ENCODE results near the gene RPS10.
A peak's percentile ranks its signal among the peaks of the same experiment; 100 is the strongest.

The RPS10 gene

GRCh38 chr6:34390531-34391472 is 35.1 kb downstream of the RPS10 start:
- Histone ChIP-seq H3K36me3 (ENCODE audit: insufficient read depth, low read length) (no peaks in the 10 kb centered on the region), H3F3A (ENCODE audit: low read depth) (no peaks in the 10 kb centered on the region), H3K4me3 (ENCODE audit: low read length, poor library complexity, severe bottlenecking) (peak overlapping the region; percentile 87), H3K9ac (ENCODE audit: low read depth, low read length, poor library complexity, severe bottlenecking) (peak overlapping the region; percentile 92), H3K4me2 (ENCODE audit: low read depth, low read length, poor library complexity, severe bottlenecking) (peak overlapping the region; percentile 88), H4K20me1 (ENCODE audit: insufficient read depth, low read length, poor library complexity, severe bottlenecking) (peaks cover 35% of the 10 kb centered on the region), H3K79me2 (ENCODE audit: insufficient read depth, low read length) (peaks cover 64% of the 10 kb centered on the region), H3K27me3 (ENCODE audit: insufficient read depth, low read length, poor library complexity, severe bottlenecking) (no peaks in the 10 kb centered on the region), H3K4me1 (ENCODE audit: insufficient read depth, low read length, poor library complexity, severe bottlenecking) (peaks cover 44% of the 10 kb centered on the region), H3K9me3 (ENCODE audit: insufficient read depth, low read depth, low read length) (no peaks in the 10 kb centered on the region), H2AFZ (ENCODE audit: low read length) (no peak overlapping the region; the same call in 1 of the 2 replicates), H3K9me2 (replicated peaks; ENCODE audit: low read depth, low read length) (no peaks in the 10 kb centered on the region)
- no peak for TF ChIP-seq EZH2phosphoT487 (IDR thresholded peaks at IDR 0.05; ENCODE audit: borderline replicate concordance)
- TF ChIP-seq CTCF (conservative IDR thresholded peaks at IDR 0.05; ENCODE audit: low read length): no peak

- Histone ChIP-seq H3F3A (ENCODE audit: low read depth) (no peaks in the 10 kb centered on the region), H3K4me2 (ENCODE audit: low read depth, low read length, poor library complexity, severe bottlenecking) (peak overlapping the region; percentile 59), H3K27me3 (ENCODE audit: insufficient read depth, low read length, poor library complexity, severe bottlenecking) (no peaks in the 10 kb centered on the region), H3K4me1 (ENCODE audit: insufficient read depth, low read length, poor library complexity, severe bottlenecking) (peaks cover 46% of the 10 kb centered on the region), H3K9me3 (ENCODE audit: insufficient read depth, low read depth, low read length) (no peaks in the 10 kb centered on the region), H4K20me1 (ENCODE audit: insufficient read depth, low read length, poor library complexity, severe bottlenecking) (peaks cover 45% of the 10 kb centered on the region), H3K9me2 (replicated peaks; ENCODE audit: low read depth, low read length) (no peaks in the 10 kb centered on the region), H2AFZ (ENCODE audit: low read length) (no peak overlapping the region), H3K79me2 (ENCODE audit: insufficient read depth, low read length) (peaks cover 81% of the 10 kb centered on the region), H3K4me3 (ENCODE audit: low read length, poor library complexity, severe bottlenecking) (peak overlapping the region; percentile 42), H3K9ac (ENCODE audit: low read depth, low read length, poor library complexity, severe bottlenecking) (no peak overlapping the region), H3K36me3 (ENCODE audit: insufficient read depth, low read length) (no peaks in the 10 kb centered on the region)
- TF ChIP-seq EZH2phosphoT487 (IDR thresholded peaks at IDR 0.05; ENCODE audit: borderline replicate concordance): no peak
- TF ChIP-seq CTCF (conservative IDR thresholded peaks at IDR 0.05; ENCODE audit: low read length): no peak
Measured at GRCh38 chr6:34389034-34389433, 36.8 kb downstream of the RPS10 start.

- Histone ChIP-seq H3K9me3 (ENCODE audit: insufficient read depth, low read depth, low read length) (no peaks in the 10 kb centered on the region), H3K9me2 (replicated peaks; ENCODE audit: low read depth, low read length) (no peaks in the 10 kb centered on the region), H3K9ac (ENCODE audit: low read depth, low read length, poor library complexity, severe bottlenecking) (peak overlapping the region; percentile 14), H3F3A (ENCODE audit: low read depth) (no peaks in the 10 kb centered on the region), H3K79me2 (ENCODE audit: insufficient read depth, low read length) (peaks cover 87% of the 10 kb centered on the region), H2AFZ (ENCODE audit: low read length) (no peak overlapping the region), H3K4me2 (ENCODE audit: low read depth, low read length, poor library complexity, severe bottlenecking) (peak overlapping the region; percentile 59), H3K36me3 (ENCODE audit: insufficient read depth, low read length) (no peaks in the 10 kb centered on the region), H4K20me1 (ENCODE audit: insufficient read depth, low read length, poor library complexity, severe bottlenecking) (peaks cover 48% of the 10 kb centered on the region), H3K4me1 (ENCODE audit: insufficient read depth, low read length, poor library complexity, severe bottlenecking) (peaks cover 52% of the 10 kb centered on the region), H3K4me3 (ENCODE audit: low read length, poor library complexity, severe bottlenecking) (peak overlapping the region; percentile 42), H3K27me3 (ENCODE audit: insufficient read depth, low read length, poor library complexity, severe bottlenecking) (no peaks in the 10 kb centered on the region)
- no peak for TF ChIP-seq EZH2phosphoT487 (IDR thresholded peaks at IDR 0.05; ENCODE audit: borderline replicate concordance)
- TF ChIP-seq CTCF (conservative IDR thresholded peaks at IDR 0.05; ENCODE audit: low read length): no peak
Measured at GRCh38 chr6:34388421-34388820, 37.4 kb downstream of the RPS10 start.

All from Loucy (cell line).